GM18526 (cell line): ENCODE data around the gene APBB1IP.

Experiments
- POLR2A ChIP-seq: IDR thresholded peaks from 3 replicates; pipeline ENCODE4 v1.6.1; 2011; ENCODE audit not compliant: insufficient read length; ENCODE audit errors: extremely low read depth

Gene APBB1IP

GRCh38 chr10:26463986-26464385, 25.8 kb downstream of the APBB1IP start:
- TF ChIP-seq POLR2A = no peak

DNA sequence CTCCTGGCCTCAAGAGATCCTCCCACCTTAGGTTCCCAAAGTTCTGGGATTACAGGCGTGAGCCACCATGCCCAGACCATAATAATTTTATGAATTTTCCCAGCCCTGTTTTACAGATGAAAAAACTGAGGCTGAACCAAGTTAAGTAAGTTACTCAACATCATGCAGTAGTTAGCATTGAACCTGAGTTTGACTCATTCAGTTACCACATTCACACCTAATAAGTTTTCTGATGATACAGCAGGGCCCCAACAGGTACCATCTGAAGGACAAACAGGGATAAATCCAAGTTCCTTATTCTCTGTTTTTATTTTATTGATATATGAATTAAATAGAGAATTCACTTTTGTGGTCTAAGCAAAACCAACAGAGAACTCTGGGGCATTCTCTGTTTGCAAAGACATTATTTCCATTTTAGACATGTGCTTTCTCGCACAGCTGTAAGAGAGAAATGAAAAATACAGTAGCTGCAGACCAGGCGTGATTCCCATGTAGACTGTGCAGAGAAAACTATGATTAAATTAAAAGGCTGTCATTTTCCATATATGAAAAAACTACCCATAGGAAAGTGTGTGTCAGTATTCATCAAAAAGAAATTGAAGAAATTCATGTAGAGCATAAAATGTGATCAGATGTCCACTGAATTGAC, 26.6 kb downstream of the APBB1IP start:
- TF ChIP-seq POLR2A = no peak

DNA sequence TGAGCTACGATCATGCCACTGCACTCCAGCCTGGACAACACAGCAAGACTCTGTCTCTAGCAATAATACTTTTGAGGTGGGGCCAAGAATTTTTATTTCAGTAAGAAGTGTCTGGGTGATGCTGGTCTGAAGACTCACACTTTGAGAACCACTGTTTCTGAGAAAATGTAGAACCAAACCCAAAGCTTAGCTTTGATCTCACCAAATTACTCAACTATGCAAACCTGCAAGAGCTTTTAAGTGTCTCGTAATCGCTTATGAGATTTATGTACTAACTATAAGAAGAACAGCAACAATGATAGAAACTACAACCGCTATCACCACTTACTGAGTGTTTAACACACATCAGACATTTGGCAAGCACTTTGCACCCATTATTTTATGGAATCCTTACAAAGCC, 29.5 kb downstream of the APBB1IP start:
- TF ChIP-seq POLR2A = no peak

DNA sequence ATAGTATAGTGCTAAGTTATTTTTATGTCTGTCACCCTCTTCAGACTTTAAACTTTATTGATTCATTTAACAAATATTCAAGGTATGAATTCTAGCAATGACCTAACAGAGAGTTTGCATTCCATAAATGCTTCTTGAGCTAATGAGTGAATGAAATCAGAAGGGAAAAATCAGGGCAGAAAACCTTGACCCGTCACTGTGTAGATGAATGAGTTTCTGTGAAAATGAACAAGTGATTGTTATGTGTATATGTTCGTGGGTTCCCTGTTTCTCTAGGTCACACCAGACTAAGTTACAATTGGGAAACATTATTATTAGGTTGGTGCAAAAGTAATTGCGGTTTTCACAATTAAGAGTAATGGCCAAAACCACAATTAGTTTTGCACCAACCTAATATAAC, 30.1 kb downstream of the APBB1IP start:
- TF ChIP-seq POLR2A = no peak

DNA sequence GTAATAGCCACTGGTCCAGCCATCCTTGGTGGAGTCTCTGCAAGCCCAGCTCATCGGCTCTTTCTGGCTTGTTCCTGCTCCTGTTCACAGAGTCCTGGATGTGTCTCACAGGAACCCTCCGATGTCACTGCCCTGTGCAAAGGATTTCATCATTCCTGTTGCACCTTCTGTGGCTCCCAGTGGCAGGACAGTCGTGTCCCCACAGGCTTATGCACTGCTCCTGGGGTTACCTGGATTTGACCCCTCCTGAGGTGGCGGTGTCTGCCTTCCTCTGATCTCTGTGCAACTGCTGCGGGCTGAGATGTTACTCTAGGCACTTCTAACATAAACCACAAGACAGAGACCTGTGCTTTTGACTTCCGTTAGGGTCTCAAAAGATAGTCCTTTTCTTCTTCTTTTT, 30.6 kb downstream of the APBB1IP start:
- no peak for TF ChIP-seq POLR2A

DNA sequence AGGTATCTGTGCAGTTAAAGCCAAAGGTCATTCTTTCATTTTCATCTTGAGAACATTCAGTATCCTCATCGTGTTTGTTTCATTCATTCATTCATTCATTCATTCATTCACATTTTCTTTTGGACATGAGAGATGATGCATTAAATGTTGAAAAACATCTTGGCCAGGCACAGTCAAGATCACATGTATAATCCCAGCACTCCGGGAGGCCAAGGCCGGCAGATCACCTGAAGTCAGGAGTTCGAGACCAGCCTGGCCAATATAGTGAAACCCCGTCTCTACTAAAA, 34.3 kb downstream of the APBB1IP start:
- TF ChIP-seq POLR2A = no peak

DNA sequence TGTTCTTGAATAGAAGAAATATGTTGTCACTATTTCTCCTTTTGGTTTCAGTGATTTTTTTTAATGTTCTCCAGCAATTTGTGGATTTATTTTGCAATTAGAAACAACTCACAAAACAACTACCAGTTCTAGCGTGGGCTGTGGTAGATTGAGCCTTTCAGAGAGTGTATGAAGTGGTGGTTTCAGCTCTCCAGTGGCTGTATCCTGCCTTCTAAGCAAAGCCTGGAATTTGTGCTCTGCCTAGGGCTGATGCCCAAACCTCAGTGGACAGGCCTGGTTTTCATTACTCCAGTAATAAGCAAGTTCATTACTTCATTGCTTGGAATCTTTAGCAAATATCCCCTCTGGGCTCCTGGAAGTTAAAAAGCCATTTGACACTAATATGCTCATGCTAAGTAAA, 35.9 kb downstream of the APBB1IP start:
- no peak for TF ChIP-seq POLR2A

DNA sequence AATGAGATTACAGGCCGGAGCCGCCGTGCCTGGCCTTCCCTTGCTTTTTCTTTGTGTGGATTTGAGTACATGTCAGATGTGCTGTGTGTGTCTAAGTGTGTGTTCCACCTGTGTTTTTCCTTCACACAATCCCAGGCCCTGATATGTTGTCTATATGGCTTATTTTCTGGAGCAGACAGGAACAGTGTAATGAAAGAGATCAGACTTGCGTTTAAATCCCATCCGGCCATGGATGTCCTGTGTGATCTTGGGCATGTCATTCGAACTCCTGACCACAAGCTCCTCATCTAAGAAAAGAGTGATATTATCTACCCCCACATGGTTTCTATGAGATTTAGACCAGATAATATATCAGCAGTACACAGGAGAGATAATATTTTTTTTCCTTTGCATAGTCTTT, 37.2 kb downstream of the APBB1IP start:
- no peak for TF ChIP-seq POLR2A

- no peak for TF ChIP-seq POLR2A
Measured at GRCh38 chr10:26477501-26477900, 39.4 kb downstream of the APBB1IP start.

DNA sequence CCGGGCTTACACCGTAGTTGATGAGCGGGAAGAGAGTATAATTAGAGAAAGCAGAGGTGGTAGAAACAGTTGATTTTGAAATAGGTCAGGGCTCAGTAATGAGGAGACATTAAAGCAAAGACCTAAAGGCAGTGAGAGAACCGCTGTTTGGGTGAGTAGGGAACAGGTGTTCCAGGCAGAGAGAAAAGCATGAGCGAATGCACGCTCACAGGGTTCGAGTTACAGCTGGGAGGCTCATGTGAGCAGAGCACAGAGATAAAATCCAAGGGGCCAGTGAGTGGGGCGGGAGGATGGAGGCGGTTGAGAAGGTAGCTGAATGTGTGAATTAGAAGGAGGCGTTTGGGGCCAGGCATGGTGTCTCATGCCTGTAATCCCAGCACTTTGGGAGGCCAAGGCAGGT, 39.9 kb downstream of the APBB1IP start:
- TF ChIP-seq POLR2A = no peak

DNA sequence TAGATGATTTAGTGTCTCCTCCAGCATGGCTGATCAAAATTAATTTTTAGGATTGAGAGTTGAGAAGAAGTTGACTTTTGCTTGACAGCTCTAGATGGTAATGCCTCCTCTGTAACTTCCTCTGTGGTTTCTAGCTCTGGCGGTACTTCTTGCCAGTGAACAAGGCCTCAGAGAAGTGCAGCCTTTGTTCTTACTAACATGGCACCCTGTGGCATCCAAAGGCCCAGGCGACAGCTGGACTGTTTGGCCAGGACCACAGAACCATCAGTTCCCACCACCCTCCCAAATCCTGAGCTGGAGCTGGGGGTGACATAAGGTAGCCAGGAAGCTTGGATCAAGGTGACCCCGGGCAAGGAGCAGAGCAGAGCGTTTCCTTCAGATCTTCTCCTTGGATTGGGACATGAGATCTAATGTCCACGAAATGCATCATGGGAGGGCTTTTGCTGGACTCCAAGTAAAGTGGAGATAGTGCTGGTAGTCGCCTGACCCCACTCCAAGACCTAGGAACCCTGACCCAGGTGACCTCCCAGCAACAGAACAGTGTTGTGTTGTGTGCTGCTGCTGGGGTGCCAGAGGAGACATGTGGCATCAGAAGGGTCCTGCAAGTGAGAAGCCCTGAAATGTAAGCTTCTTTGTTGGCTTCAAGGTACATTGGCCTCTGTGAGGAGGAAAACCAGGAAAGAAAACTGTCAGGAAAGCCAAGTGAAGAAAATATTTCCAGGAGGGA, 41.8 kb downstream of the APBB1IP start:
- TF ChIP-seq POLR2A = no peak

DNA sequence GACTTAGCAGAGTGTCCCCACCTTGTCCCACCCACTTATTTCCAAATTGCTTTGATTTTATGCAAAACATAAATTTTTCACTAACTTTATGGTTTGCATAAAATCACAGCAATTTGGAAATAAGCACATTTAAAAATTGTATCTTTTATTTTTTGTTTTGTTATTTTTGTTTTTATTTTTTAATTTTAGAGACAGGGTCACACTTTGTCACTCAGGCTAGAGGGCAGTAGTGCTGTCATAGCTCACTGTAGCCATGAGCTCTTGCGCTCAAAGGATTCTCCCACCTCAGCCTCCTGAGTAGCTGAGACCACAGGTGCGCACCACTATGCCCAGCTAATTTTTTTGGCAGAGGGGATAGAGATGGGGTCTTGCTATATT, 43.2 kb downstream of the APBB1IP start:
- no peak for TF ChIP-seq POLR2A

GRCh38 chr10:26481914-26482550, 43.9 kb downstream of the APBB1IP start:
- no peak for TF ChIP-seq POLR2A

GRCh38 chr10:26483554-26483953, 45.4 kb downstream of the APBB1IP start:
- TF ChIP-seq POLR2A = no peak

DNA sequence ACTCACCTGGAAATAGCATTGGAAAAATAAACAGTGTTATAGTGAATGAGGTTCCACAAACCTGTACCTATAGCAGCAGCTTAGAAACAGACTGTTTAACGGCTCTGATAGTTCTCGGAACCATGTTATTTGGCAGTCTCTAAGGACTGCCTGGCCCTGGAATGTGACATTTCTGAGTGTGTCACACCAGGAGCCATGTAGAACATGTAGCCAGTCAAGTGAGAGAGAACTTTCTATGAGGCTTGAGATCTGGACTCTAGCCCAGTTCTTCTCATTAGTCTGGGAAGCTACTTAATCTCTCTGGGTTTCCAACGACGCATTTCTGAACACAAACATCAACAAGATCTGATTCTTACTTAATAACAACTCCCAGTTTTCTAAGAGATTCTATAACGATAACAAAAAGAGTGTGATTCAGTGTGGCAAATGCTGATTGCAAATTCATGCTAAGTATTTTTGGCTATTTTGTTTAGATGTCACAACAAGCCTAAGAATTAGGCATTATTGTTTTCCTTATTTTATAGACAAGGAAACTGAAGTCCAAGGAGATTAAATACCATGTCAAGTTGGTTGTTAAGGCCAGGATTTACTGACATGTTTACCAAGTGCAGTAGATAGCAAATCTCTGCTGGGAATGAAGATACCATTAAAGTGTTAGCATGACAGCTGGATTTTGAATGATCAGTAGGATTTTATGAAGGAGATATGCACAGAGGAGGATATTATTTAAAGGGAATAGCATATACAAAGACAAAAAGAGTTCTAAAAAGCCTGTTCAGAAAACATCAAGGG, 47.2 kb downstream of the APBB1IP start:
- no peak for TF ChIP-seq POLR2A

DNA sequence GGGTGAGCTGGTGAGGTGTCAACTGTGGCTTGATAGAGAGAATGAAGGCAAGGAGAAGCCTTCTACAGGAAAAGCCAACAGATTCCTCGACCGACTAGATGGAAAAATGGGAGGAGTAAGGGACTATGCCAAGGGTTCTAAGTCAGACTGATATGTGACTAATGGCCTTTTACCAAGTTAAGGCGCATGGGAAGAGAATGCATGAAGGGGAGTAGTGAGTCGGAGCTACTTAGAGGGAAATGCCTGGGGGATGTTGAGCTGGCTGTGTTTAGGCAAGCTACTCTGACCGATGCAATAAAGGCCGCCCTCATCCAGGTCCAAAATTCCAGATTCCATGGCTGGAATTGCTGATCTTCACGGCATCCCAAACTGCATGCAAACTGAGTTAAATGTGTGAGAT, 48.2 kb downstream of the APBB1IP start:
- TF ChIP-seq POLR2A = no peak
